HG03196 (cell line): Measurements from ENCODE around the gene ELP1.

Experiments used
- ATAC-seq: cut with Tn5 transposase; IDR thresholded peaks from one replicate; pipeline ENCODE4 v1.9.1; 2021; ENCODE audit not compliant: unreplicated experiment

Gene ELP1

GRCh38 chr9:108885643-108886348, 48.1 kb downstream of the ELP1 start:
- ATAC-seq = peak; percentile 98

- ATAC-seq = no peak
Observed at GRCh38 chr9:108884701-108885100, 49.2 kb downstream of the ELP1 start.

- no peak for ATAC-seq
Observed at GRCh38 chr9:108883085-108883484, 50.8 kb downstream of the ELP1 start.

DNA sequence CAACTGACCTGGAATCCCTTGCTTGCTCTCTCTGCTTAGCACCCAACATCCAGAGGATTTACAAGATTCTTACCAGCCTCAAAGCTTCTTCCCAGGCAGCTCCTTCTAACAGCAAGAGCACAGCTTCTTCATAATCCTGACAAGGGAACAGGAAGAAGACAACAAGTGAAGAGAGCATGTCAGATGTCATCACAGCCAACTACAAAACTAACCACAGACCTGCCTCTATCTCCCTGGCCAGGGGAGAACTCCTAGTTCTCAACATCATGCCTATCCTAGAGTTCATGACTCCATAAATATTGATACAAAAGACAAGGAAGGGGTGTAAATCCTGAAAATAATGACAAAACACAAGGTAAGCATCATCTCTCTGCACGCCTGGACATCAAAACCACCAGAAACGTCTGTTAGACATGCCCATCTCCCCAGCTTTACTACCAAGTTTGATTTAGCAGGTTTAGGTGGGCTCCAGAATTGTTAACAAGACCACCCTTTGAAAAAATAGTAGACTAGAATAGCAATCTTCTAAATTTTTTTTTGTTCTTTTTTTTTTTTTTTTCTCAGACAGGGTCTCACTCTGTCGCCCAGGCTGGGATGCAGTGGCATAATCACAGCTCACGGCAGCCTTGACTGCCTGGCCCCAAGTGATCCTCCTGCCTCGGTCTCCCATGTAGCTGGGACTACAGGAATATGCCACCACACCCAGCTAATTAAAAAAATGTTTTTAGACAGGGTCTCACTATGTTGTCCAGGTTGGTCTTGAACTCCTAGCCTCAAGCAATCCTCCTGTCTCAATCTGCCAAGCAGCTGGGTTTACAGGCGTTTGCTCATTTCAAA, 51.7 kb downstream of the ELP1 start:
- no peak for ATAC-seq

DNA sequence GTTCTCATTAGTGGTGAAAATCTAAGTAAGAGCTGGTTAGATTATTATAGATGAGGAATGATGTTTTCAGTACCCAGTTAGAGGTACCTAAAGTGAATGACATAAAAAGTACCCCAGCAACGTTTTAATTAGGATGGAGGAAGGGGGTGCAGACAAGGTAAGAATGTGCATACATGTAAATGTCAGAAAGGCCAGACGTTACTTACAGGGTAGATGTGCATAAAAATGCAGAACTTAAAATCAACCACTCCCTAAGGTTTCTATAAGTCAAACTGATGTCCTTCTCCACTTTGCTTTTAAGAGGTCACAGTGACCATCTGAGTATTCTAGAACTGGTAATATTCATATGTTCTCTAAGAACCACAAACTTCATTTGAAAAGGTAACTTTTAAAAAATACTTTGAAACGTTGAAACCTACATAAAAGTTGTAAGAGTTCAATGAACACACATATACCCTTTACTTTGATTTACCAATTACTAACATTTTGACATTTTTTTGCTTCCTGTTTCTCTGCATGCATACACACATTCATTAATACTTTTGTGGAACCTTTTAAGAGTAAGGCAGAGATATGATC, 53.1 kb downstream of the ELP1 start:
- no peak for ATAC-seq

- no peak for ATAC-seq
Observed at GRCh38 chr9:108877524-108877923, 56.4 kb downstream of the ELP1 start.

GRCh38 chr9:108876425-108876824, 57.5 kb downstream of the ELP1 start:
- no peak for ATAC-seq

- ATAC-seq = no peak
Observed at GRCh38 chr9:108874058-108874788, 59.7 kb downstream of the ELP1 start.

DNA sequence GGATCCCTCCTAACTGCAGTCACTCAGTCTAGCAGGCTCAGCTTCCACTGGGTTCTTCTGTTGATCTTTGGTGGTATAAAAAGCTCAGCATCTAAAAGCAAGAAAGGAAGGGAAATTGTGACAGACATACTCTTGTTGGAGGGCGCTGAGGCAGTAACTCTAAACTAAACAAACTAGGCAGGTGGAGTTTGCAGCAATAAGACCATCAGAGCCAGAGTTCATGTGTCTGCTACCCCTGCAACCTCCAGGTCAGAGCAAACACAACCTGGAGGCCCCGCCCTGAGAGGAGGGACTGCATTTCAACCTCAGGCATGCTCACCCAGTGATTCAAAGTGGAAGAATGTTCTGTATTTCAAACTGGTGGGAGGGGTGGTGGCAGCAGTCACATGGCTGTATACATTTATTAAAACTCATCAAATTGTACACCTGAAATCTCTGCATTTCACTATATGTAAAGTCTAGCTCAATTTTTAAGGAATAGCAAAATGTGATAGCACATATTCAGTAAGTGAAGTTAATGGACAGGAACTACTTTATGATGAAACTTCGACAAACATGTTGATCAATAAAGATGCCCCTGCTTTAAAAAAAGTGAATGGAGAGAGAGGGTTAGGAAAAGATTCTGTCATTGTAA, 64.7 kb downstream of the ELP1 start:
- ATAC-seq = no peak

GRCh38 chr9:108867829-108868228, 66.1 kb downstream of the ELP1 start:
- no peak for ATAC-seq

DNA sequence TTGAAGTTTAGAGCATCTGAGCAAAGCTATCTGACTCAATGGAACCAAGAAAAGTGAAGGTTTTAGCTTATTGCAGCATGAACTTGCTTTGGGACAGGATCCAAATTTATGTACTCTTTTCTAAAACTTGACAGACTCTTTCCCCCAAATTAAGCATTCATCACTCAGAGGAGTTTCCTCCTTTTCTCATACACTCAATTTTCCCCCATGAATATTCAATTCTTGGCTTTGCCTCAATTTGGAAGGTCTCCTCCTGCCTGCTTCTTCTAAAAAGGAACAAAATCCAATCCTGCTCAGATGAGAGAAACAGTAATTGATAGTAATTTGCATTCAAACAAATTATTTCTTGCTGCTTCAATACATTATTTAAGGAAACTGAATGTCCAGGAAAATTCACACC, 66.8 kb downstream of the ELP1 start:
- ATAC-seq = no peak

DNA sequence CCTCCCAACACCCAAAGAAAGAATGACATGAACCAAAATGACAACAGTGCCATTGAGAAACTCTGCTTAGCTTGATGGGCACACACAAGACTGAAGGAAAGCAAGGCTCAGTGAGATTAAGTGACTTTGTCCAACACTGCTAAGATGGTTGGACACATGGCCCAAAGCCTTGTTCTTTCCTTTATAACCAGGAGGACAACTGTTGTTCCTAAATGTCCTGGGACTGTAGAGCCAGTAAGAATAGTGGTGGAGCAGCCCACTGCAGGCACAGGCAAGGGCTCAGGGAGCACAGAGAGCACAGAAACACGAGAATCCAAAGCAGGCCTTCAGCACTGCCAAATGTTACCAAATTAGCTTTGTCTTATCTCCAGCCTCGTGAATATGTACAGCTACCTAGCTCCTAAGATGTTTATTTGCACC, 67.9 kb downstream of the ELP1 start:
- no peak for ATAC-seq

DNA sequence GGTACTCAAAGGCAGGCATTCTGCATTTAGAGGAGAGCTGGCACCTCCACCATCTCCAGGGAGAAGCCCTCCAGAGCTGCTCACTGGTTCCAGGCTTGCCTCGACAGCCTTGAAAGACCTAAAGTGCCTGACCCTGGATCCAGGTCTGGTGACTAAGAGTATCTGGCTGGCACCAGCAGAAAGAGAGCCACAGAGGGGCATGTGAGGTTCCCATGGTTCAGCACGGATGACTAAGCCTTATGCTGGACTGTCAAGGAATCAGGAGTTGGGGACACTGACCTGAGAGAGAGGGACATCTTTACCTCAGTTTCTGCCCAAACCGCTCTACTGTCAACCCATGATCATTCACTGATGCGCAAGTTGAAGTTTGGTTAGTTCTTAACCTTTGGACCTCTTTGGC, 68.9 kb downstream of the ELP1 start:
- no peak for ATAC-seq

DNA sequence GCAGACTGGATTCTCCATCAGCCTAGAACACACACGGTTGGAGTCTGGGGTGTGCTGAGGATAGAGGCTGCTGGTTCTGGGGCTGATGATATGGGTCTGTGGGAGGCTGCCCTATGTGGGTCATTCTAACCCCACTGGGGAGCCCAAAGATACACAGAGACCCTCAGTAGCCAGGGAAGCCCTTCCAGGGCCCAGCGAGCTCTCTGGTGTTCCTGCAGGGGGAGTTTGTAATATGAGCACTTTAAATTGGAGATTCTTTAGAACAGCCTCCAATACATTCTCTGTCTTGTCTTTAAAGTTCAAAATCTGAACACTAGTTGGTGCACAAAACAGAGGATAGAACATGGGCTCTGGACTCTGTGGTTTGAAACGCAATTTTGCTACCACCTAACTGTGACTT, 69.5 kb downstream of the ELP1 start:
- no peak for ATAC-seq

DNA sequence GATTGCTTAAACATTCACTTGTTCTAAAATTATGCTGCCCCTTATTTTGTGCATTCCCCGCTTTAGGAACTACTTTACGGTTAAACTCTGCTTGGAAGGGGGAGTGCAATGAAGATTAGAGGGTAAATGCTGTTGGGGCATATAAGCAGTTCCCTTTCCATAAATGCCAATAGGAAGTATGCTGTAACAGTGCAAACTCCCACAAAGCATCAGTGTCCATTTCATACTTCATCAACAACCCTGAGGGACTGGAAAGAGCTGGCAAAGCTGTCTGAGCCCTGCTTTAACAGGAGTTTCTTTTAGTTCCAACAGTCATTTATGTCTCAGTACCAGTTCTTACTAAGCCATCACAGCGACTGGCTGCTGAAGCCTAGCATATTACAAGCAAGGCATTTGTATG, 70.0 kb downstream of the ELP1 start:
- no peak for ATAC-seq

DNA sequence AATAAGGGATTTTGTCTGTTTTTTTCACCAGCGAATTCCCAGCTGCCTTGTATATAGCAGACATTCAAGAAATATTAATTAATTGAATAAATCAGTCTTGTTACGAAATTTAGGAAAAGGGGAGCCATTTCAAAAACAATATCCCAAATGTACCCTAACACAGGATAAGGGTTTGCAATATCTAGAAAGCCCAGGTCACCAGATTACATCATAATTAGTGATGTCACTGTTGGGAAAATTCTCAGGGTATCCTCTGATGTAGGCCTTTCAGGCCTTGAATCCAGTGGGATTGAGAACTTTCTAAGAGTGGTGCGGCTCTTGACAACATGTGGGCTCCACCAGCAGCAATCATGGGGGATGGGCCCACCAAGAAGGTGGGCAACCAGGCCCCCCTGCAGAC, 71.9 kb downstream of the ELP1 start, which contains the start of gene ACTL7A:
ACTL7A (plus strand) TSS at position 270 of the 400 bp plus-strand sequence; CDS start at position 327, 57 bp downstream.
- no peak for ATAC-seq

DNA sequence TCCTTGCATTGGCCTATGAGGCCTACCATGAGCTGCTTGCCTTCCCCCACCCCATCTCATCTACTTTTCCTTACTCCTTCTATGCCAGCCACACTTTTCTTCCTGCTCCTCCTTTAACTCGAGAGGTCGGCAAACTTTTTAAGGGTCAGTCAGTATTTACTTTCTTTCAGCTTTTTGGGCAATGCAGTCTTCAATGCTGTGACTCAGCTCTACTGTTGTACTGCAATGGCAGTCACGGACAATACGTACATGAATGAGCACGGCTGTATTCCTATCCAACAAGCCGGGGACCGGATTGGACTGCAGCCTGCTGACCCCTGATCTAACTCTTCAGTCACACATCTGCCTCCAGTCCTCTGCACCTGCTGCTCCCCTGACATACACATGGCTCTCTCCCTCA, 72.5 kb downstream of the ELP1 start:
- ATAC-seq = no peak

DNA sequence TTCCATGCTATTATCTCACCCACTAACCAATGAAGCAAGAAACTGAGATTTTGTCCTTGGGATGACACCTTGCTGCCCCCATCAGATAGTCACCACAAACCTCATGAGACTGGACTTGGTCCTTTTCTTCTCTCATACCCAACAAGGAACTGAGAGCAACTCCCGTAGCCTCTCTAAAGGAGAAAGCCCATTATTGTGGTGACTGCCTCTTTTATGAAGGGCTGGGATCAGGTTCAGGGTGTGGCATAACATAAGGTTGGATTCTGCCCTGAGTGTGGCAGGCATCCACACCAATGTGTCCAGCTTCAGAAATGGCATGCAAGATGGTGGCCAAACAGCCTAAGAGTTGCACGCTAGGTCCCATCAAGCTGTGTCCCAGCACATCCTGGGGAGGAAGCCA, 73.2 kb downstream of the ELP1 start:
- no peak for ATAC-seq

- no peak for ATAC-seq
Observed at GRCh38 chr9:108860354-108860753, 73.6 kb downstream of the ELP1 start.

DNA sequence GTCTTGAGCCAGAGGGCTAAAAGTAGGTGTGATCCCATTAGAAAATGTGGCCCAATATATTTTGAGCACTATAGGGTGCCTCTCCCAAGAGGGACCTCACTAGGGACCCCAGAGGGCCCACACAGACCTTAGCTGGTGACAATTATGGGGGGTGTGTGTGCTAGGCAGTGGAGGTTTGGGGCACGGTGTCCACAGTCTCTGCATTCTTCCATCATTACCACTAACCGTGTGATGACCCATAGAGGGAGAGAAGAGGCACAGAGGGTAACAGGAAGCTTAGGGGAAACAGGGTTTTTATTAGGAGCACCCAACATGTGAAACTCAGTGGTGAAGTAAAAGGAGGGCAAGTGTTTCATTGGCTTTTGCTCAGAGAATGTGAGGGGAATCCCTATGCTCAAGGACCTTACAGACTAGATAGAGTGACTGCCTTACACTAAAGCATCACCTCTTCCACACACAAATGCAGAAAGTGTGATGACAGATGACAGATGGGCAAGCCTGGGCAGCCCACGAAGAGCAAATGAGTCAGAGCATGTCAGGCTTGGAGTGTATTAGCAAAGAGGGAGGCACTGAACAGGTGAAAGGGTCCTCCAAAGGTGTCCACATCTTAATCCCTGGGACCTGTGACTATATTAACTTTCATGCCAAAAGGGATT, 74.3 kb downstream of the ELP1 start:
- no peak for ATAC-seq
